Endodermal cell (in vitro differentiated cells): ENCODE data around the gene CENPK. TPM values are rescaled to one million over a fixed set of nuclear protein-coding genes. Genes with fewer than 3 reads are reported as not detected.
A peak's percentile ranks its signal among the peaks of the same experiment; 100 is the strongest.

Experiments used
- DNase-seq: peaks from one replicate; pipeline ENCODE4 v3.0.0-alpha.2; 2017
- H3K27ac ChIP-seq: 2 replicates; pipeline ENCODE4 v1.5.1; 2013; ENCODE audit warnings: mild to moderate bottlenecking, low read depth, low read length, moderate library complexity
- H3K27me3 ChIP-seq: 2 replicates; pipeline ENCODE4 v1.6.1; 2013; ENCODE audit warnings: mild to moderate bottlenecking, low read length, moderate library complexity; ENCODE audit not compliant: insufficient read depth, control insufficient read depth, poor library complexity, severe bottlenecking
- H3K36me3 ChIP-seq: 2 replicates; pipeline ENCODE4 v1.7.0; 2013; ENCODE audit warnings: mild to moderate bottlenecking, low read length, moderate library complexity; ENCODE audit not compliant: control insufficient read depth, insufficient read depth
- H3K4me1 ChIP-seq: one replicate; pipeline ENCODE4 v1.7.0; 2013; ENCODE audit warnings: low read length; ENCODE audit not compliant: control insufficient read depth, insufficient read depth
- H3K4me3 ChIP-seq: 2 replicates; pipeline ENCODE4 v1.5.1; 2013; ENCODE audit warnings: mild to moderate bottlenecking, low read length, moderate library complexity
- H3K9ac ChIP-seq: 2 replicates; pipeline ENCODE4 v1.6.1; 2013; ENCODE audit warnings: mild to moderate bottlenecking, low read length, moderate library complexity; ENCODE audit not compliant: poor library complexity, severe bottlenecking; ENCODE audit errors: extremely low read depth
- H3K9me3 ChIP-seq: 2 replicates; pipeline ENCODE4 v1.6.1; 2013; ENCODE audit warnings: mild to moderate bottlenecking, low read length, moderate library complexity; ENCODE audit not compliant: control insufficient read depth
- H3K27ac Mint-ChIP-seq: 2 replicates; pipeline ENCODE4 v1.8.0; 2020; ENCODE audit warnings: mixed read lengths
- H3K27me3 Mint-ChIP-seq: 2 replicates; pipeline ENCODE4 v1.8.0; 2021; ENCODE audit warnings: mild to moderate bottlenecking, mixed read lengths; ENCODE audit not compliant: insufficient read depth
- H3K36me3 Mint-ChIP-seq: 2 replicates; pipeline ENCODE4 v1.8.0; 2020; ENCODE audit warnings: low read depth, mixed read lengths
- H3K4me1 Mint-ChIP-seq: 2 replicates; pipeline ENCODE4 v1.8.0; 2020; ENCODE audit warnings: mixed read lengths
- H3K4me3 Mint-ChIP-seq: 2 replicates; pipeline ENCODE4 v1.8.0; 2020; ENCODE audit warnings: mild to moderate bottlenecking, moderate library complexity, mixed read lengths
- H3K9me3 Mint-ChIP-seq: 2 replicates; pipeline ENCODE4 v1.8.0; 2020; ENCODE audit warnings: mild to moderate bottlenecking, mixed read lengths
- CTCF ChIP-seq: fragments of 200-600 bp; sonication (generic); conservative IDR thresholded peaks from 2 replicates; pipeline ENCODE4 v1.5.0; 2021; ENCODE audit warnings: antibody characterized with exemption, mild to moderate bottlenecking
- WGBS, 2 experiments: methylation state at CpG; one replicate each; pipeline versions ENCODE4 v1.1.5 to v1.1.7; 2013; ENCODE audit warnings: missing lambda C conversion rate in 2 of 2, mixed read lengths in 1 of 2; ENCODE audit not compliant: insufficient coverage in 1 of 2, insufficient read length in 1 of 2; 5-methylcytosine and 5-hydroxymethylcytosine counted together
- total RNA-seq, 2 donors: library from RNA; stranded (reverse); fragmentation: NEBNext Ultra II Directional in 1 of 2; extraction: Animal tissue kit (Norgen Biotek cat#: 25700) in 1 of 2; gene quantifications; 2 replicates in 1 of 2; 3 replicates in 1 of 2; pipeline ENCODE4 v1.2.1, GENCODE V29; 2021

CENPK gene
- total RNA-seq, 2 donors from 2014 or later = 49.9 to 66.7 TPM

GRCh38 chr5:65544473-65544872, 18.5 kb downstream of the CENPK start:
- Histone ChIP-seq H3K36me3 (peaks cover 42% of the 10 kb centered on the region), H3K9ac (no peak overlapping the region), H3K27ac (no peak overlapping the region), H3K4me1 (peaks cover 3% of the 10 kb centered on the region), H3K4me3 (no peak overlapping the region), H3K9me3 (no peaks in the 10 kb centered on the region), H3K27me3 (no peaks in the 10 kb centered on the region)
- Mint-ChIP-seq H3K27me3 (no peaks in the 10 kb centered on the region), H3K27ac (no peak overlapping the region), H3K9me3 (no peaks in the 10 kb centered on the region), H3K4me3 (no peak overlapping the region), H3K4me1 (peaks cover 6% of the 10 kb centered on the region), H3K36me3 (peaks cover 63% of the 10 kb centered on the region)
- TF ChIP-seq CTCF = no peak
- 92% methylated on average over 3 of the region's 4 CpGs; no CpG with 5 or more reads in 1 of the 2 experiments for WGBS, 2 experiments
- no peak for DNase-seq

- peaks cover 5% of the 10 kb centered on the region for H3K4me1 ChIP-seq
- H3K27ac ChIP-seq = no peak overlapping the region
- H3K4me3 Mint-ChIP-seq = no peak overlapping the region
- H3K27me3 Mint-ChIP-seq = no peaks in the 10 kb centered on the region
- peak overlapping the region; percentile 75 for H3K27ac Mint-ChIP-seq
- no peak for DNase-seq
- no peak overlapping the region for H3K4me3 ChIP-seq
- H3K9me3 Mint-ChIP-seq = no peaks in the 10 kb centered on the region
- TF ChIP-seq CTCF = no peak
- no peaks in the 10 kb centered on the region for H3K27me3 ChIP-seq
- peaks cover 52% of the 10 kb centered on the region for H3K36me3 Mint-ChIP-seq
- H3K36me3 ChIP-seq = peaks cover 45% of the 10 kb centered on the region
- no peak overlapping the region for H3K9ac ChIP-seq
- H3K4me1 Mint-ChIP-seq = peaks cover 9% of the 10 kb centered on the region
- H3K9me3 ChIP-seq = no peaks in the 10 kb centered on the region
Observed at GRCh38 chr5:65539827-65540226, 23.1 kb downstream of the CENPK start.

GRCh38 chr5:65535529-65535987, 27.4 kb downstream of the CENPK start:
- H3K4me1 ChIP-seq = peaks cover 5% of the 10 kb centered on the region
- H3K9me3 ChIP-seq = no peaks in the 10 kb centered on the region
- H3K9ac ChIP-seq = no peak overlapping the region
- no peak for TF ChIP-seq CTCF
- Mint-ChIP-seq H3K27ac (no peak overlapping the region), H3K27me3 (no peaks in the 10 kb centered on the region), H3K36me3 (peaks cover 22% of the 10 kb centered on the region), H3K9me3 (no peaks in the 10 kb centered on the region), H3K4me3 (no peak overlapping the region), H3K4me1 (peaks cover 9% of the 10 kb centered on the region)
- no peak overlapping the region for H3K27ac ChIP-seq
- DNase-seq = no peak
- H3K36me3 ChIP-seq = peaks cover 19% of the 10 kb centered on the region
- 93 to 94% methylated on average over 5 to 6 of the region's 6 CpGs for WGBS, 2 experiments
- no peaks in the 10 kb centered on the region for H3K27me3 ChIP-seq
- no peak overlapping the region for H3K4me3 ChIP-seq
